Esophagus muscularis mucosa (tissue), 3 donors: Measurements from ENCODE around the gene FGD5.

Experiments used
- CTCF ChIP-seq, 3 experiments: fragments of 200-600 bp in 2 of 3; fragments of 450-650 bp in 1 of 3; sonication (generic) in 2 of 3; IDR thresholded peaks; one replicate each; pipeline ENCODE4 v1.5.1; 2017 to 2019; ENCODE audit warnings: antibody characterized with exemption in 3 of 3, mild to moderate bottlenecking in 2 of 3, moderate library complexity in 1 of 3
- POLR2AphosphoS5 ChIP-seq, 2 donors: sonication (generic); formaldehyde crosslinking; IDR thresholded peaks; one replicate each; pipeline ENCODE4 v1.6.1; 2017; ENCODE audit warnings: antibody characterized with exemption in 2 of 2

GRCh38 chr3:14803981-14804834 lies 14.6 kb upstream of the FGD5 start:
- TF ChIP-seq POLR2AphosphoS5 (IDR thresholded peaks at IDR 0.05) (peak in 1 of 2 donors; percentile 31), CTCF (IDR thresholded peaks at IDR 0.05) (no peak)
